Measurements from ENCODE around the gene LAMA1. TPM values are rescaled to one million over a fixed set of nuclear protein-coding genes. Genes with fewer than 3 reads are reported as not detected.

The LAMA1 gene
- total RNA-seq, 2 experiments from 2014 or later: not detected

- H3K36me3 Mint-ChIP-seq (ENCODE audit: low read depth): no peaks in the 10 kb centered on the region
- H3K9me3 Mint-ChIP-seq: peaks cover 6% of the 10 kb centered on the region
- CTCF ChIA-PET: no interaction called here
- DNase-seq: no peak
- no peaks in the 10 kb centered on the region for H3K4me1 Mint-ChIP-seq
- no peaks in the 10 kb centered on the region for H3K27me3 Mint-ChIP-seq
- H3K27ac Mint-ChIP-seq: no peak overlapping the region
- POLR2A ChIA-PET: no interaction called here
- H3K4me3 Mint-ChIP-seq: no peak overlapping the region
Observed at GRCh38 chr18:6934859-6935258, 182.7 kb downstream of the LAMA1 start.

GRCh38 chr18:6929370-6930102 lies 188.1 kb downstream of the LAMA1 start:
- ChIA-PET CTCF (no interaction called here), POLR2A (no interaction called here)
- no peak for DNase-seq
- Mint-ChIP-seq H3K4me3 (no peak overlapping the region), H3K36me3 (ENCODE audit: low read depth) (no peaks in the 10 kb centered on the region), H3K4me1 (no peaks in the 10 kb centered on the region), H3K27me3 (no peaks in the 10 kb centered on the region), H3K9me3 (peaks cover 11% of the 10 kb centered on the region), H3K27ac (no peak overlapping the region)

GRCh38 chr18:6928359-6928758 lies 189.2 kb downstream of the LAMA1 start:
- Mint-ChIP-seq H3K27me3 (no peaks in the 10 kb centered on the region), H3K9me3 (peaks cover 12% of the 10 kb centered on the region), H3K4me1 (no peaks in the 10 kb centered on the region), H3K4me3 (no peak overlapping the region), H3K36me3 (ENCODE audit: low read depth) (no peaks in the 10 kb centered on the region), H3K27ac (no peak overlapping the region)
- CTCF ChIA-PET: no interaction called here
- POLR2A ChIA-PET: no interaction called here
- no peak for DNase-seq

- CTCF ChIA-PET: no interaction called here
- no peaks in the 10 kb centered on the region for H3K36me3 Mint-ChIP-seq (ENCODE audit: low read depth)
- no peaks in the 10 kb centered on the region for H3K4me1 Mint-ChIP-seq
- no peak overlapping the region for H3K4me3 Mint-ChIP-seq
- DNase-seq: no peak
- no peaks in the 10 kb centered on the region for H3K27me3 Mint-ChIP-seq
- POLR2A ChIA-PET: no interaction called here
- peaks cover 13% of the 10 kb centered on the region for H3K9me3 Mint-ChIP-seq
- no peak overlapping the region for H3K27ac Mint-ChIP-seq
Observed at GRCh38 chr18:6927153-6927552, 190.4 kb downstream of the LAMA1 start.

- ChIA-PET POLR2A (no interaction called here), CTCF (no interaction called here)
- H3K4me3 Mint-ChIP-seq: no peak overlapping the region
- no peak overlapping the region for H3K27ac Mint-ChIP-seq
- H3K36me3 Mint-ChIP-seq (ENCODE audit: low read depth): no peaks in the 10 kb centered on the region
- peaks cover 11% of the 10 kb centered on the region for H3K9me3 Mint-ChIP-seq
- no peak for DNase-seq
- no peaks in the 10 kb centered on the region for H3K27me3 Mint-ChIP-seq
- no peaks in the 10 kb centered on the region for H3K4me1 Mint-ChIP-seq
Observed at GRCh38 chr18:6923220-6923619, 194.4 kb downstream of the LAMA1 start.

GRCh38 chr18:6921571-6921970 lies 196.0 kb downstream of the LAMA1 start:
- no peak for DNase-seq
- ChIA-PET CTCF (interaction anchor here (0.8 kb wide), 1 partner anchor 645 kb away, joined by 3 read pairs; the partner anchor contains the start of gene PTPRM), POLR2A (no interaction called here)
- Mint-ChIP-seq H3K27ac (no peak overlapping the region), H3K4me3 (no peak overlapping the region), H3K9me3 (peaks cover 8% of the 10 kb centered on the region), H3K27me3 (no peaks in the 10 kb centered on the region), H3K36me3 (ENCODE audit: low read depth) (no peaks in the 10 kb centered on the region), H3K4me1 (no peaks in the 10 kb centered on the region)

GRCh38 chr18:6920099-6920955 lies 197.3 kb downstream of the LAMA1 start:
- Mint-ChIP-seq H3K36me3 (ENCODE audit: low read depth) (no peaks in the 10 kb centered on the region), H3K4me1 (no peaks in the 10 kb centered on the region), H3K4me3 (no peak overlapping the region), H3K27ac (peak overlapping the region; percentile 12), H3K27me3 (no peaks in the 10 kb centered on the region), H3K9me3 (peaks cover 8% of the 10 kb centered on the region)
- DNase-seq: peak; percentile 21
- ChIA-PET CTCF (interaction anchor here (0.9 kb wide), 1 partner anchor 35 kb away, joined by 3 read pairs; no protein-coding TSS in a partner anchor), POLR2A (no interaction called here)

- no peak for DNase-seq
- Mint-ChIP-seq H3K4me3 (no peak overlapping the region), H3K9me3 (peaks cover 6% of the 10 kb centered on the region), H3K27me3 (no peaks in the 10 kb centered on the region), H3K36me3 (ENCODE audit: low read depth) (no peaks in the 10 kb centered on the region), H3K4me1 (no peaks in the 10 kb centered on the region), H3K27ac (no peak overlapping the region)
- ChIA-PET CTCF (no interaction called here), POLR2A (no interaction called here)
Observed at GRCh38 chr18:6917072-6917471, 200.5 kb downstream of the LAMA1 start.

- Mint-ChIP-seq H3K4me3 (no peak overlapping the region), H3K36me3 (ENCODE audit: low read depth) (no peaks in the 10 kb centered on the region), H3K4me1 (no peaks in the 10 kb centered on the region), H3K9me3 (peaks cover 8% of the 10 kb centered on the region), H3K27ac (no peak overlapping the region), H3K27me3 (no peaks in the 10 kb centered on the region)
- no peak for DNase-seq
- ChIA-PET CTCF (no interaction called here), POLR2A (no interaction called here)
Observed at GRCh38 chr18:6901286-6901926, 216.2 kb downstream of the LAMA1 start.

- Mint-ChIP-seq H3K36me3 (ENCODE audit: low read depth) (no peaks in the 10 kb centered on the region), H3K4me1 (no peaks in the 10 kb centered on the region), H3K4me3 (no peak overlapping the region), H3K27ac (no peak overlapping the region), H3K9me3 (no peaks in the 10 kb centered on the region), H3K27me3 (no peaks in the 10 kb centered on the region)
- no peak for DNase-seq
- ChIA-PET POLR2A (no interaction called here), CTCF (no interaction called here)
Observed at GRCh38 chr18:6891788-6892187, 225.8 kb downstream of the LAMA1 start.

Other genes starting within 250 kb of the LAMA1 start
- gene LRRC30, start 113.3 kb upstream of the LAMA1 start, total RNA-seq: not detected

Measured in activated CD4-positive, alpha-beta memory T cell treated with anti-CD3 and anti-CD28 coated beads, Interleukin-2, amount 10 ng/mL, durations not matched to agents 7 days and 5 days (primary cell).